Ishikawa (cell line): Measurements from ENCODE around the gene GRIA4.

Source experiments
- CEBPB ChIP-seq: IDR thresholded peaks from 2 replicates; pipeline ENCODE4 v1.6.1; 2012
- CREB1 ChIP-seq: IDR thresholded peaks from 2 replicates; pipeline ENCODE4 v1.6.1; 2012; ENCODE audit warnings: low read depth
- EGR1 ChIP-seq: IDR thresholded peaks from 2 replicates; pipeline ENCODE4 v1.6.1; 2012
- EP300 ChIP-seq: IDR thresholded peaks from 2 replicates; pipeline ENCODE4 v1.6.1; 2012; ENCODE audit warnings: borderline replicate concordance
- FOXM1 ChIP-seq: IDR thresholded peaks from 2 replicates; pipeline ENCODE4 v1.6.1; 2012; ENCODE audit warnings: low read depth, borderline replicate concordance
- NFIC ChIP-seq: IDR thresholded peaks from 2 replicates; pipeline ENCODE4 v1.6.1; 2012
- RAD21 ChIP-seq: IDR thresholded peaks from 2 replicates; pipeline ENCODE4 v1.6.1; 2012; ENCODE audit warnings: low read depth
- TAF1 ChIP-seq: IDR thresholded peaks from 2 replicates; pipeline ENCODE4 v1.6.1; 2012; ENCODE audit warnings: low read depth, mild to moderate bottlenecking
- TCF12 ChIP-seq: IDR thresholded peaks from 2 replicates; pipeline ENCODE4 v1.6.1; 2012; ENCODE audit warnings: low read depth
- TEAD4 ChIP-seq: IDR thresholded peaks from 2 replicates; pipeline ENCODE4 v1.6.1; 2012
- YY1 ChIP-seq: IDR thresholded peaks from 2 replicates; pipeline ENCODE4 v1.6.1; 2012; ENCODE audit warnings: low read depth
- ZBTB7A ChIP-seq: IDR thresholded peaks from 2 replicates; pipeline ENCODE4 v1.6.1; 2012; ENCODE audit warnings: low read depth
- TF ChIP-seq, protein P1 (sequence below): IDR thresholded peaks from 2 replicates; pipeline ENCODE4 v1.6.1; 2012
- TF ChIP-seq, protein P2 (sequence below): IDR thresholded peaks from 2 replicates; pipeline ENCODE4 v1.6.1; 2012
- TF ChIP-seq, protein P3 (sequence below): IDR thresholded peaks from 2 replicates; pipeline ENCODE4 v1.6.1; 2012; ENCODE audit warnings: low read depth, mild to moderate bottlenecking

GRIA4 gene

DNA sequence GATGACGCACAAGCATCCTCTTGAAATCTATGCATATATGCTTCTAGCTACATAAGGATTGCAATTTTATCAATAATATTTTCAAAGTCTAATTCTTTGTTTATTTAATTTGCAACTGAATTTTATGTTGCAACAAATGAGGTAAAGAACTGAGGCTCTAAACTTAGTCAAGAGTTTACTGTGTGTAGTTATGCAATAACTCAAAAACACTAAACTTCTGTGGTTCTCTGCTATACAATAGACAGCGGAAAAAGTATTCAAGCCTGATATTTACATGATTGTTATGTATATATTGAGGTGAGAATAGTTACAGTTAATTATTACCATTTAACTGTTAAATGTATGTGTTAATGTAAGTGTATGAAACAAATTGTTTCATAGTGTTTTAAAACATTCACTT is 379.3 kb downstream of the GRIA4 start:
- TF ChIP-seq, protein P1, sequence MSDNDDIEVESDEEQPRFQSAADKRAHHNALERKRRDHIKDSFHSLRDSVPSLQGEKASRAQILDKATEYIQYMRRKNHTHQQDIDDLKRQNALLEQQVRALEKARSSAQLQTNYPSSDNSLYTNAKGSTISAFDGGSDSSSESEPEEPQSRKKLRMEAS, result no peak
- TF ChIP-seq CREB1, result no peak
- TF ChIP-seq ZBTB7A, result no peak
- TF ChIP-seq, protein P2, sequence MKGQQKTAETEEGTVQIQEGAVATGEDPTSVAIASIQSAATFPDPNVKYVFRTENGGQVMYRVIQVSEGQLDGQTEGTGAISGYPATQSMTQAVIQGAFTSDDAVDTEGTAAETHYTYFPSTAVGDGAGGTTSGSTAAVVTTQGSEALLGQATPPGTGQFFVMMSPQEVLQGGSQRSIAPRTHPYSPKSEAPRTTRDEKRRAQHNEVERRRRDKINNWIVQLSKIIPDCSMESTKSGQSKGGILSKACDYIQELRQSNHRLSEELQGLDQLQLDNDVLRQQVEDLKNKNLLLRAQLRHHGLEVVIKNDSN, result no peak
- no peak for TF ChIP-seq EP300
- no peak for TF ChIP-seq RAD21

DNA sequence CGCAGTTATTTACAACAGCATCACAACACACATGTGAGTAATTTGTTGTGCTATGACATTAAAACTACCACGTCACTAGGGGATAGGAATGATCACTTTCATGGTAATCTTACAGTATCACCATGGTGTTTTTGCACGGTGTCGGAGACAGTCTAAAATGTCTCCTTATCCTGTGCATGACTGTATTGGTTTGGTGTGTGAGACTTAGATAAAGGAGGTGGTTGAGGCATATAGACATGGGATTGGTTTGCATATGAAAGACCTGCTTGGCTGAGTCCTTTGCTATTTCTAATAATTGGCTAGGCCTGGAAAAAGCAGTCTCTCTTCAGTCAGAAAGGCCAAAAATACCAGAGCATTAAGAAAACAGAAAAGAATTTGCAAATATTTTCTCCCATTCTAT is 382.0 kb downstream of the GRIA4 start:
- TF ChIP-seq, protein P2, result no peak
- TF ChIP-seq TAF1 (no peak), EGR1 (no peak), FOXM1 (no peak), ZBTB7A (no peak), EP300 (no peak), NFIC (no peak), YY1 (no peak), CEBPB (no peak), TEAD4 (no peak), TCF12 (no peak)
- TF ChIP-seq, protein P1, result no peak

DNA sequence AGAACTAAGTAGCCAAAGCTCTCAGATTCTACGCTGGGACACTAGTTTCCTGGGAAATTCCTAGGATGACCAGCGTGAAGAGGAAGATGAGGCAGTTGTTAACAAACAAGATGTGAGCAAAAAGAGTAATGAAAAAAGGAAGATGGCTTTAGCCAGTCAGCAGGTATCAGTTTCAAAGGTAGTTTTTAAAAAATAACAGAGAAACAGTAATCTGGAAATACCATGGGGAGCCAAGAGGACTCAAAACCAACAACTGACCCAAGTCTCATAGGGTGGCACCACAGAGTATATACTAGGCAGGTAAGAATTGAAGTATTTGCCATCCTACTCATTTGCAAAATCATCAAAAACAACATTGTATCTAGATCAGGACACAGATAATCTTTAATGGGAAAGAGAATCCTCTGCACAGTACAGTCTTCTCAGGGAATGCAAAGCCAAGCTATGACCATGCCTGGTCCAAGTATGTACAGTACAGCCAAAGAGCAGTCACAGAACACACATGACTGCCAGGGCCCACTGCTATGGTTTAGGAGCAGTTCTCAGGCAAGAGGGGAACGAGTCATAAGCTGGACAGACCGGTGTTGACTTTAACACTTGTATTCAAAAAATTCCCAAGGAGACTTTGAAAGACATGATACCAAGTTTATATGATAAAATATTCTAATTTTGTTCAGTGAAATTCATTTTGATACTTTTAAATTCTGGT is 391.6 kb downstream of the GRIA4 start:
- no peak for TF ChIP-seq YY1
- TF ChIP-seq TAF1, result no peak
- no peak for TF ChIP-seq ZBTB7A
- no peak for TF ChIP-seq RAD21
- TF ChIP-seq CREB1, result no peak
- no peak for TF ChIP-seq EP300
- TF ChIP-seq, protein P3, sequence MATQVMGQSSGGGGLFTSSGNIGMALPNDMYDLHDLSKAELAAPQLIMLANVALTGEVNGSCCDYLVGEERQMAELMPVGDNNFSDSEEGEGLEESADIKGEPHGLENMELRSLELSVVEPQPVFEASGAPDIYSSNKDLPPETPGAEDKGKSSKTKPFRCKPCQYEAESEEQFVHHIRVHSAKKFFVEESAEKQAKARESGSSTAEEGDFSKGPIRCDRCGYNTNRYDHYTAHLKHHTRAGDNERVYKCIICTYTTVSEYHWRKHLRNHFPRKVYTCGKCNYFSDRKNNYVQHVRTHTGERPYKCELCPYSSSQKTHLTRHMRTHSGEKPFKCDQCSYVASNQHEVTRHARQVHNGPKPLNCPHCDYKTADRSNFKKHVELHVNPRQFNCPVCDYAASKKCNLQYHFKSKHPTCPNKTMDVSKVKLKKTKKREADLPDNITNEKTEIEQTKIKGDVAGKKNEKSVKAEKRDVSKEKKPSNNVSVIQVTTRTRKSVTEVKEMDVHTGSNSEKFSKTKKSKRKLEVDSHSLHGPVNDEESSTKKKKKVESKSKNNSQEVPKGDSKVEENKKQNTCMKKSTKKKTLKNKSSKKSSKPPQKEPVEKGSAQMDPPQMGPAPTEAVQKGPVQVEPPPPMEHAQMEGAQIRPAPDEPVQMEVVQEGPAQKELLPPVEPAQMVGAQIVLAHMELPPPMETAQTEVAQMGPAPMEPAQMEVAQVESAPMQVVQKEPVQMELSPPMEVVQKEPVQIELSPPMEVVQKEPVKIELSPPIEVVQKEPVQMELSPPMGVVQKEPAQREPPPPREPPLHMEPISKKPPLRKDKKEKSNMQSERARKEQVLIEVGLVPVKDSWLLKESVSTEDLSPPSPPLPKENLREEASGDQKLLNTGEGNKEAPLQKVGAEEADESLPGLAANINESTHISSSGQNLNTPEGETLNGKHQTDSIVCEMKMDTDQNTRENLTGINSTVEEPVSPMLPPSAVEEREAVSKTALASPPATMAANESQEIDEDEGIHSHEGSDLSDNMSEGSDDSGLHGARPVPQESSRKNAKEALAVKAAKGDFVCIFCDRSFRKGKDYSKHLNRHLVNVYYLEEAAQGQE, result no peak
- no peak for TF ChIP-seq FOXM1
- no peak for TF ChIP-seq NFIC
- no peak for TF ChIP-seq EGR1
- no peak for TF ChIP-seq TEAD4
- TF ChIP-seq CEBPB, result no peak
- TF ChIP-seq, protein P1, result no peak
- TF ChIP-seq TCF12, result no peak
- TF ChIP-seq, protein P2, result no peak

DNA sequence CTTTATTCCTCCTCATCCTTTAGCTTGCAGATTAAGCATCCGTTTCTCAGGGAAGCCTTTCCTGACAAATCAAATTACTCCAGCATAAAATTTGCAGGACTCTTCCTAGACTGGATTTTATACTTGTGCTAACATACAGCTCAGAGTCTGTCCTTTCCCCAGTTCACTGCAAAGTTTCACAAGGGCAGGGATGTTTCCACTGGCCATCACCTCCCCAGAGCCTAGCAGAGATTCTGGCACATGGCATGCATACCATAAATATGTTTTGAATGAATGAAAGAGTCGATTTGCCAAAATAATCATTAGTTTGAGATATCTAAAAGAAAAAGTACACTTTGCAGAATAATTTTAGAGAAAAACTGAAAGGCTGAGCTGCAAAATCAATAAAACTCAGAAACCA is 401.6 kb downstream of the GRIA4 start:
- no peak for TF ChIP-seq NFIC
- no peak for TF ChIP-seq TAF1
- no peak for TF ChIP-seq ZBTB7A
- TF ChIP-seq, protein P3, result no peak
- no peak for TF ChIP-seq CEBPB
- TF ChIP-seq EGR1, result no peak
- no peak for TF ChIP-seq CREB1
- no peak for TF ChIP-seq YY1
- TF ChIP-seq FOXM1, result no peak

DNA sequence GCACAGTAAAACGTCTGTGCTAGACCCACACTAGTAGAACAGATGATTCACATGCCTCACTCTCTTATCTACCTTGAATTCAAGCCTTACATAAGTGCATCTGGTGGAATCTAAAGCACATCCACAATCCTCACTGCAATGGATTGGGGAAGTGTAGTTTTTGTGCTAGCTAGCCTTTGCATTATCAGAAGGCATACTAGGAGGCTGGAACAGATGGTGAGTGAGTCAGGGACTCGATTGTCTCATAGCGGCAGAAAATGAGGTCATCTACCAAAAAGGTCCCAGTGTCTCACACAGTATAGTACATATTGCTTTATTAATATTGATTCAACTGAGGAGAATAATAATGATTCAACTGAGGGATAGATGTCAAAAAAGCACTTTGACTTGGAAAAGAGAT is 402.9 kb downstream of the GRIA4 start:
- TF ChIP-seq, protein P3, result no peak
- TF ChIP-seq CEBPB (no peak), TEAD4 (no peak), RAD21 (no peak), NFIC (no peak), TAF1 (no peak), EP300 (no peak), FOXM1 (no peak), YY1 (no peak)
- TF ChIP-seq, protein P2, result no peak
